Stimulated activated CD8-positive, alpha-beta memory T cell treated with anti-CD3 and anti-CD28 coated beads, Interleukin-12 subunit alpha, Interleukin-12 subunit beta, amount 100 ng/mL, for 4 hours (primary cell): ENCODE results near the gene PRKAB2.
"Not testable (repeated sequence)": the region's sequence is repeated elsewhere in the genome, so short reads cannot be mapped to it uniquely, and the experiment has no call there.

ENCODE experiments used
- DNase-seq: peaks from one replicate; pipeline ENCODE4 v3.0.0-alpha.2; 2020; ENCODE audit warnings: low read depth

Gene PRKAB2, protein sequence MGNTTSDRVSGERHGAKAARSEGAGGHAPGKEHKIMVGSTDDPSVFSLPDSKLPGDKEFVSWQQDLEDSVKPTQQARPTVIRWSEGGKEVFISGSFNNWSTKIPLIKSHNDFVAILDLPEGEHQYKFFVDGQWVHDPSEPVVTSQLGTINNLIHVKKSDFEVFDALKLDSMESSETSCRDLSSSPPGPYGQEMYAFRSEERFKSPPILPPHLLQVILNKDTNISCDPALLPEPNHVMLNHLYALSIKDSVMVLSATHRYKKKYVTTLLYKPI

DNA sequence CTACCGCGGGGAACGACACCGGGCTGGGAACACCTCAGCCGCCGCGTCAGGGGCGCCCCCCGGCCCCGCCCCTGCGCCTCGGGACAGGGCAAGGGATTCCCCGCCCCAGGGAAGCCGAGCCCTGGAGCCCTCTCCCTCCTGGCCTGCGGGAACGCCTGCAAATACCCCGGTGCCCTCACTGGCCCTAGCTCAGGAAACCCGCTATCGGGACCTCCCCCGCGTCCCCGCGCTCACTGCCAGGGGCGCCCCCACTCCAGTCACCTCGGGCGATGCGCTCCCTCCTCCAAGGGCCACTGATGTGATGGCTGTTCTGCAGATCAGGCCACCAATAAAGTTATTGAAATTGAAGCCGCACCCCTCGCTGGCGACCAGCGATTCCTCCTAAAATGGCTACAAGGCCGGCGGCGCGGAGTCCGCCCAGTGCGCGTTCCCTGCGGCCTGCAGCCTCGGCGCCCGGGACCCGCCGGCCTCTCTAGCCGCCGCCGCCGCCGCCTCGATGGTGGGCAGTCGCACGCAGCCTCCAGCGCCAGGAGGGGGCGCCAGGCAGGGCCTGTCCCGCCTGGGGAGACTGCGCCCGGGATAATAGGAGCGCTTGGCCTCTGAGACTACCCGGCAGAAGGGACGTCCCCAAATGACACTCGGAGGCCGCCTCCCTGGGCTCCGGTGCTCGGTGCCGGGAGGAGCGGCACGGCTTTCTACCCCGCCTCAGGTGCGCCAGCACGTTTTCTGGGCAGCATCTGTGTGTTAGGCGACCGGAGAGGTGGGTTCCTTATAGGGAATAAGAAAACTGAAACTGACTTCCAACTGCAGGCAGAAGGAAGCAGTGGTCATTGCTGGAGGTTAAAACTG, at the start of gene PRKAB2:
PRKAB2 (minus strand) TSS at position 303 of the 849 bp plus-strand sequence. CDS start 326 bp downstream, outside the sequence.
- peak; percentile 85 for DNase-seq

DNA sequence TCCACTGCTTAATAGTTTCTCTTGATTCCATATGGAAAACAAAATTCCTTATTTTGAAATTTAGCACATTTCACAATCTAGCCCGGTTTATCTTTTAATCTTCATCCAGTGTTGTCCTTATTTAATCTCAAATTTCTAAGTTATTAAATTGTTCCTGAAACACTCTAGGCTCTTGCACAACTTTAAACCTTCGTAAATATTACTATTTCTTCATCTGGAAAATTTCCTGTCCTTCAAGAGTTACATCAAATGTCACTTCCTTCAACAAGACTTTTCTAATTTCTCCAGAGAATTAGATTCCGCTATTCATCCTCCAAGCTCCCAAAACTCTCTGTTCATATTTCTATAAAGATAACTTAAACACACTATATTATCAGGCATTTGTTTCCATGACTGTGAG, 46.3 kb upstream of the PRKAB2 start:
- DNase-seq, result no peak

DNA sequence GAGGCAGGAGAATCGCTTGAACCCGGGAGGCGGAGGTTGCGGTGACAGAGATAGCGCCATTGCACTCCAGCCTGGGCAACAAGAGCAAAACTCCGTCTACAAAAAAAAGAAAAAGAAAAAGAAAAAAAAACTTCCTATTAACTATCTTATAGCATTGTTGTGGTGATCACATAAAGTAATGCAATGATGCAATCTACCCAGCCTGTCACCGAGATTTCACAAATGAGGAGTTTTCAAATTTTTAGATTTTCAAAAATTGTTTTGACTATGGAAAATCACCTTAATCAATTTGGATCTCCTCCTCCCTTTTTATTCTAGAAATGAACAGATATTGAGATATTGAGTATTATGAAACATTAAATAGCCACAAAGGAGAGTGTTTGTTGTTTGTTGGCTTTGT, 44.9 kb upstream of the PRKAB2 start:
- no peak for DNase-seq

DNA sequence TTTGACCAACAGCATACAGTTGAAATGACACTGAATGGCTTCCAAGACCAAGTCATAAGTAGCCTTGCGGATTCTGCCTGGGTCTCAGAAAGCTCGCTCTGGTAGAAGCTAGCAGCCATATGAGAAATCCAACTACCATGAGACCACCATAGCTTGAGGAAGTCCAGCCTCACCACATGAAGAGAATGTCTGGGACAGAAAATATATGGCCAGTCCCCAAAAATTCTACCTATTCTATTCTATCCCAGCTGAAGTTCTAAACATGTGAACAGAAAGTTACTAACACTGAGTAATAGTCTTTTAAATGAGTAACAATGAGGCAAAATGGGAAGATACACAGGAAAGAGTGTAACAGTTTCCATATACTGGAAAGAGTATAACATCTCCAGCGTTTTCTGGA, 43.9 kb upstream of the PRKAB2 start:
- no peak for DNase-seq

DNA sequence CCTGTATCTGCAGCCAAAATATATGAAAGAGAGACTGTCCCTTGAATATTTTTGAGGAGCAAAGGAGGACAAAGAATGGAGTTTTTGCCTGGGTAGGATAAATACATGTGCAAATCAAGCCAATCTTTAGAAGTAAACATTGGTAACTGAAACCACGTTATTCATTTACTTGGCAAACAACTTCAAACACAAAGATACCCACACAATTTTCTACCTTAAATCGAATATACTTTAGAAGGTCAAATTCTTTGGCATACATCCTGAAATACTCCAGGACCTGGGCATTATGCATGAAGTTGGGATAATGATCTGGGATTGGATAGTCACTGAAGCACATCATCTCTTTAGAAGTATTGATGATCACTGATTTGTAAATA, 43.3 kb upstream of the PRKAB2 start:
- DNase-seq, result no peak

DNA sequence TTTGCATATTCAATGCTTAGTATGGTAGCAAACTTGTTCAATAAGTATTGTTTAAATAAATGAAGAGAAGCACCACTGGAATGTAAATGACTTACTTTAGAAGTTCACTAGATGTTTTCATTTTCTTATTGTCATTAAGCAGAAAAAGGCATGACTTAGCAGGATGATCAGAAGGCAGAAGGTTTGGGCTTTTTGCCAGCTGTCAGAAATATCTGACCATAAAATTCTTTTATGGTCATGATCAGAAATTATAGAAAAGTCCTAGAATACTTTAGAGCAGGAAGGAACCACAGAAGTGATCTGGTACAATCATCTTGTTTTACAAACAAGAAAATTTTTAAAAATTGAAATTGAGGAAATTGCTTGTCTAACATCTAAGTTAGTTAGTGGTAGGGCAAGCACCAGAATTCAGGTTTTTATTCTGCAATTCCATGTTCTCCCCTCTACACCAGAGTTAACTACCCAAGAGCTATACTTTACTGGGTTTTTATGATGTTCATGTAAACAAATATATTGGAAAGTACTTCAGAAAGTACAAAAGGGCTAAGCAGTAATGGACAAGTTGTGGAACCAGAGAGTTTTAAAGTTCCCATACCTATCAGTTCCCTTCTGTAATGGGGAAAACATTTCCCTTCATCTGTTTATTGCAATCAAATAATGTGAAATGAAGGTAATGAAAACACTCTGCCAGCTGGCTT, 42.7 kb upstream of the PRKAB2 start:
- DNase-seq, result no peak

DNA sequence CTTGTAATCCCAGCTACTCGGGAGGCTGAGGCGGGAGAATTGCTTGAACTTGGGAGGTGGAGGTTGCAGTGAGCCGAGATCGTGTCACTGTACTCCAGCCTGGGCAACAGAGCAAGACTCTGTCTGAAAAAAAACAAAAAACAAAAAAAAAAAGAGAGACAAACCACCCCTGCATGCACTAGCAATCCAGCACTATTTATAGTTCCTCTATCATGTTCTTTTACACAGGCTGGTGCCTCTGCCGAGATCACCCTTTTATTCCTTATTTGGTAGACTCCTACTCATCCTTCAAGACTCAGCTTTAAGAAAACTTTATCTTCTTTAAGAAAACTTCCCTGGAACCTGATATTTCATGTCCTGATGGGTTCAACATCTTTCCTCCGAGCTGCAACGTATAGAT, 42.1 kb upstream of the PRKAB2 start:
- no peak for DNase-seq

DNA sequence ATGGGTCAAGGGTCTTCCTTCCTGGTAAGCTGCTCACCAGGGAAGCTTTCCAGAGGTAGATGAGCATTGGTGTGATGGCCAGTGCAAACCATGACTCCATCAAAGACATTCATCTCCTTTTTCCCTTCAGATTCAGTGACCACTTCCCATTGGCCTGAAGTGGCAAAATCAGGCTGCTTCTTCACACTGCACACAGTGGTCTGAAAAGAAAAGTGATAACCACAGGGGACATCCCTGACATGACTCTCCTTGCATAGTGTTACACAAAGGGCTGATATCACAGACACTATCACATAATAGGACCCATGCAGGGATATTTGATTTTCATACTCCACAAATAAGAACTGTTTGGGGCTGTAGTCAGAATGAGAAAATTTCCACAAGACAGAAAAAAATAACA, 41.0 kb upstream of the PRKAB2 start:
- no peak for DNase-seq

DNA sequence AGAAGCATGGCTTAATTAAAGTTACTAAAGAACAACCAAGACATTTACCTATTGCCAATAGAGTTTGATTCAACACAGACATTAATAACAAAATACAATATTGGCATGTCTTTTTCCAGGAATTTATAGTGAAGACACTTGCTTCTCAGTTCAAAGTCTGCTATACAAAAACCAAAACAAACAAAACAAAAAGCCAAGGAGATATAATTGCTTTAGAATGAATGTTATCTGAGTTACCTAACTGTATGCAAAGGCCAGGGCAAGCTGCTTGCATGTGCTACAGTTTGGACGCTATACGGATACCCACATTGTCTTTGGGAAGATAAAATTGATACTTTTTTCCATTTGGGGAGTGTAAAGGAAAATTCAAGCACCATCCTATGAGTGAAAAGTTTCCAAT, 39.3 kb upstream of the PRKAB2 start:
- DNase-seq, result no peak

DNA sequence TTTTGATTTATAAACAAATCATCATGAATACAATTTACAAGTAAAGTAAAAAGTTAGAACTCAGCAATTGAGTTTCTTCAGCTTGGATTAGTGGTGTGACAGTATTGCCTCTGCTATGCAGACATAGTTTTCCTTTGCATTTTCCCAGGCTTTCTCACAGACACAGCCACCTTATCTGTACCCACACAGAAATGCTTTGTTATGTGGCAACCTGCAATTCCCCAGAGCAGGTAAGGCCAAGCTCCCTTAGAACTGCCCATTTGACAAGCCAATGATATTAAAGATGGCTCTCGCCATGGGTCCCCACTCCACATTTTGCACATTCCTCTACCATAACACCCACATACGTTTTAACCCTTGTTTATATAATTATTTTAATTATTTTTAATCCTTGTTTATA, 38.7 kb upstream of the PRKAB2 start:
- DNase-seq, result no peak

DNA sequence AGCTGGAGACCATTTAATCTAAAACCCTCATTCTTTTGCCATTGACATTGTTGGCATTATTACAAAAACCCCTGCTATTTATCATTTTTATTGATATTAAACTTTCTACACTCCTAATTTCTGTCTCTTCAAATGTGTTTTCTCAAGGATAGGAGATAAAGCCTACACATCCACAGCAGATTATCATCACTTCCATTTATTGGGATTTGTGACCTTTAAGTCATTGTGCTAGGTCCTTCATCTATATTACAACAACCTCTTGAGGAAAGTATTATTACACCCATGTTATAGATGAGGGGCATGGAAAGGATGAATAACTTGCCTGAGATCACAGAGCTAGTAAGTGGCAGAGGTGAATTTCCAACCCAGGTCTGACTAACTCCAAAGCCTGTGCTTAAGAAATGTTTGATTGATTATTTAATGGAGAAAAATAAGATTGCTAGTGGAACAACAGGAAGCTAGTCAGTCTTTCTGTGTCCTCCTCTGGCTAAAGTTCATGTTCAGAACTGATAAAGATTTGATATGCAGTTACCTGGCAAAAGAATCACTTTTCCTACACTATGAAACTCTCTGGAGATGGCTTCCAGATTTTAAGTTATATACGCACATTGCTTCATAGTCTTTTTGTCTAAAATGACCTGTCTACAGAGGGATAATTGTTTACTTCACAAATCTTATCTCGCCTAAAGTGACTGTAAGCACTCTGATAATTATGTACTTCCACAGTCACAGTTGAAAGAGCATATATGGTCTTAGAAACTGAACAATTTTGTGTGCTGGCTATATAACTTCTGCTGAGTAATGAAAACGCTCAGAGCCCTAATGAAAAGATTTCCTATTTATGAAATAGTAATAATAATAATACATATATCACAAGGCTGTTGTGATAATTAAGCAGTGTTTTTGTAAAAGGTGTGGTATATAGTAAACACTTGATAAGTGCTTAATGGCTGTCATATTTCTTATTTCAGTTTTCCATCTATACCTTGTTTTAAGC, 37.9 kb upstream of the PRKAB2 start:
- no peak for DNase-seq

DNA sequence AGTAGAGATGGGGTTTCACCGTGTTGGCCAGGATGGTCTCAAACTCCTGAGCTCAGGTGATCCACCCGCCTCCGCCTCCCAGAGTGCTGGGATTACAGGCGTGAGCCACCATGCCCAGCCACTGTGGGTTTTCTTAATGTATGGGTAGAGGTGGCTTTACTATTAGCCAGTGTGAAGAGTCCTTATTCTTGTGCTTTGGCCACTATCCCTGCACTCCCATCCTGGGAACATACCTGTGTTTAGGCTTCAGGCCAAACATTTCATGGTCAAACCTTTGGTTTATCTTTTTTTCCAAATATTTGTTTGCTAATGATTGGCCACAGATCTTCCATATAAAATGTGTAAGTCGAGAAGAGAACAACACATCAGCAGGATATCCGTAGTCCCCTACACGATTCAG, 36.3 kb upstream of the PRKAB2 start:
- no peak for DNase-seq

DNA sequence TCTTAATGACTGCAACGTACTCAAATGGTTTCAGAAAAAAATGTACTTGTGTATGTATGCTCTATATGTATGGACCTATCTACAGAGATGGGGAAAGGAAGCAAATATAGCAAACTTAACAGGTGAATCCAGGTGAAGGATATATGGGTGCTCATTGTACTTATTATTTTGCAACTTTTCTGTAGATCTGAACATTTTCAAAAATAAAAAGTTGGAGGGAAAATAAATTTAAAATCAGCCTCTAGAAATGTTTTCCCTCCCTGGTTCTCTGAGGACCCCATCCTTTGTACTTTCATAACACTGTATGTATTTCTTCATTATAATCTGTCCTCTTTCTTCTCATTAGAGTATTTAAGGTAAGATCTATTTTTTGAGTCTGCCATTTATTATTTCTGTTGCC, 34.9 kb upstream of the PRKAB2 start:
- no peak for DNase-seq

DNA sequence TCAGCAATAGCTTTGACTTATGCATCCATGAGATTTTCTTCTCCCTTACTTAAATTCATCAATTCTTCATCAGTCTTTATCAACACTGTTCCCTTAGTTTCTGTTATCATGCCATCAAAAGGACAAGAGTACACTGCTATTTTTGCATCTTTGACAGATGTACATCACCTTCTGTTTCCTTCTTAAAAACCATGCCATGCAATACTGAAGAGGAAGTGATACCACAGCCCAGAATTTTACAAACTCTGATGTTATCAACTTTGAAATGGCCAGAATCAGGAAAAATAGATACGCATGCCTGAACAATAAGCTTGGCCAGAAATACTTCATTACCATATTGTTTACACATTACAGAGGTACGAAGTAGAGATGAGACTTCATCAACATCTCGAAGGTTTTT, 31.8 kb upstream of the PRKAB2 start:
- no peak for DNase-seq

DNA sequence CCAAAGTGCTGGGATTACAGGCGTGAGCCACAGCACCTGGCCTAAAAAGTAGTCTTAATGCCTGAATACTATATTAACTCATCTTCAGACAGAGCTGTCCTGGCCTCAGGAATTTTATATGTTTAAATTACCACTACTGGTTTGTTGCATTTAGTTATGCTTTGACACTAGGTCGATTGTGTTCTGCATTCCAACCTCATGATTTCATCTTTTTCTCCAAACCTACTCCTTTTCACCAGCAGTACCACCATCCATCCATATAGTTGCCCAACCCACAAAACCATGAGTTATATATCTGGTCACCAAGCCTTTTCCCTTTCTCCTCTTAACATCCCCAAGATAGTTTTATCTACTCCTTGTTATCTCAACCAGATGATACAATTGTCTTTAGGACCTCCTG, 30.3 kb upstream of the PRKAB2 start:
- no peak for DNase-seq

DNA sequence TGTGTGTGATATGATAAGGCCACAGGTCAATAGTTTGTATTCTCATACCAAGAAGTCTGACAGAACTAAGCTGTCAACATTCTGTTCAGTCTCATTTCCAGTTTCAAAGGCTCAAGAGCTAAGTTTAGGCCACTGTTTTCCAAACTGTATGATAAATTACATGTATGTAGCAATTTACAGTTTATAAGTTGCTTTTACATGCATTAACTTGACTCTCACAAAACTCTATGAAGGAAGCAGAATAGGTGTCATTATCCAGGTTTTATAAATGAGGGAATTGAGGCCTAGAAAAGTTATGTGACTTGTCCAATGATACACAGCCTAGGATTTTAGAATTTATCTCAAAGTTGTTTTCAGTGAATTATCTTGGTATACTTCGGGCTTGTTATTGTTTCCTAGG, 29.5 kb upstream of the PRKAB2 start:
- DNase-seq, result no peak

DNA sequence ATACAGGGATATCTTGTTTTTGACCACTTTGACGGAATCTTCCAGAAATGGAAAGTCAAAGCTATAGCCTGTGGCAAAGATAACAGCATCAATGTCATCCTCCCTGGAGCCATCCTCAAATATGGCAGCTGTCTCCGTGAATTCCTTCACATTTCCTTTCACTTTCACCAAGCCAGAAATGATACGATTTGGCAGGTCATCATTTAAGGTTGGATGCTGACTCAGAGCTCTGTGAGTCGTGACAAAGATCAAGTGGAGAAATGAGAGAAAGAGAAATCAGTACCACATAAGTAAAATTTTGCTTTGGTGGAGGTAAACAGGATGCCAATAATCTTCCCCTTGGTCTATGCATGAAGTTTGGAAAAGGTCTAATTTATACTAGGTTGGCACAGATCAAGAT, 29.0 kb upstream of the PRKAB2 start:
- DNase-seq, result no peak

DNA sequence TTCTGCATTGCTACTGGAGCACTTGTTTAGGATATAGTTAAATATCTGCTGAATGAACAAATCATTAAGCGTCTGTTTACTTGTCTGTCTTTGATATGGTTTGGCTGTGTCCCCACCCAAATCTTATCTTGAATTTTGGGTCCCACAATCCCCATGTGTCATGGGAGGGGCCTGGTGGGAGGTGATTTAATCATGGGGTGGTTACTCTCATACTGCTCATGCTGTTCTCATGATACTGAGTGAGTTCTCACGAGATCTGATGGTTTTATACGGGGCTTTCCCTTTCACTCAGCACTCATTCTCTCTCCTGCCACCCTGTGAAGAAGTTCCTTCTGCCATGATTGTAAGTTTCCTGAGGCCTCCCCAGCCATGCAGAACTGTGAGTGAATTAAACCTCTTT, 25.1 kb upstream of the PRKAB2 start:
- DNase-seq, result not testable (repeated sequence)

DNA sequence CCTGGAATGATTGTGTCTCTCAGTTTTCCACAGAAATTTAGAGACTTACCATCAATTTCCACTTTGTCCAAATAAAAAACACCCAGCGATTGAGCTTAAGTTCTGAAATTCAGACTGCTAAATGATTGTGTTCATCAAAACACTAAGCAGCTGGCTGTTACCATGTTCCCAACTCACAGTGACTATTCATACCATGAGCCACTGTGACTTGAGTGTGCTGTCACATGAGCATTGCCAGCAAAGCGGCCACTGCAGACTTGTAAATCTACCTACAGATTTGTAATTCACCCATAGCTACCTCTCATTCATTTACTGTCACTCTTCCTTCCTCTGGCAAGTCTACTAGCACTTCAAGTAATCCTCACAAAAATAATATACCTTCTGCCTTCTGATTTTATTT, 17.2 kb upstream of the PRKAB2 start:
- no peak for DNase-seq

DNA sequence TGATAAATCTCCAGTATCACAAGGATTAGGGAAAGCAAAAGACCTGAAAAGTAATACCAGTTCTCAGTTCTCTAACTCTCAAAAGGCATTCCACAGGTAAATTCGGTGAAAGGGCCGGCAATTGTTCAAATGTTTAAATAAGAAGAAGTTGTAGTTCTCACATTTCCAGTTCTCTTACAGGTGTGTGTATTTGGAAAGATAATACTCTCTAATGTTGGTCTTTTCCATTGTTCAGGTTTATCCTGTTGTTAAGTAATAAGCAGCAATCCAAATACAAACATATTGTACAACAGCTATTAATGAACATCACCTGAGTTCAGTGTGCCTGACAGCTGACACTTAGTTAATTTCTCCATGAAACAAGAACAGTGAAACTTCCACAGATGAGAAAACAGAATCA, 13.2 kb upstream of the PRKAB2 start:
- DNase-seq, result no peak

DNA sequence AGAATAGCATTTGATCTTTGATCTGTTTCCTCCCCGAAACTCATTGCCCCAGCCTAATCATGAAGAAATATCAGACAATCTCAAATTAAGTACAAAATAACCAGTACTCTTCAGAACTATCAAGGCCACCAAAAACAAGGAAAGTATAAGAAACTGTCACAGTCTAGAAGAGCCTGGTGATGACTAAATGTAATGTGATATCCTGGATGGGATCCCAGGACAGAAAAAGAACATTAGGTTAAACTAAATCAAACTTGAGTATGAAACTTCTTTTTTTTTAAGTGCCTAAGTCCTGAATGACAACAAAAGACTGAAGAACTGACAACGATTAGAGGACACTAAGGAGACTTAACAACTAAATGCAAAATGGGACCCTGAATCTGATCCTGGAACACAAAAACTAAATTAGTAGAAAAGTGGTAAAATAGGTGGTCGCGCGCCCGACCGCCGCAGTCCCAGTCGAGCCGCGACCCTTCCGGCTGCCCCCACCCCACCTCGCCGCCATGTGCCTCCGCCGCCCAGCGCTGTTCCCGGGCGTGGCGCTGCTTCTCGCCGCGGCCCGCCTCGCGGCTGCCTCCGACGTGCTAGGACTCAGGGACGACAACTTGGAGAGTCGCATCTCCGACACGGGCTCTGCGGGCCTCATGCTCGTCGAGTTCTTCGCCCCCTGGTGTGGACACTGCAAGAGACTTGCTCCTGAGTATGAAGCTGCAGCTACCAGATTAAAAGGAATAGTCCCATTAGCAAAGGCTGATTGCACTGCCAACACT, 5.5 kb upstream of the PRKAB2 start:
- no peak for DNase-seq
